HG02623 (cell line): ENCODE results near the gene FGF14.
A peak's percentile ranks its signal among the peaks of the same experiment; 100 is the strongest.

Experiments used
- ATAC-seq: cut with Tn5 transposase; IDR thresholded peaks from one replicate; pipeline ENCODE4 v1.9.1; 2021; ENCODE audit warnings: moderate library complexity; ENCODE audit not compliant: unreplicated experiment

Gene FGF14

GRCh38 chr13:102311901-102312300 is 89.9 kb downstream of the FGF14 start:
- peak; percentile 61 for ATAC-seq

GRCh38 chr13:102311419-102311796 is 90.4 kb downstream of the FGF14 start:
- no peak for ATAC-seq

- no peak for ATAC-seq
These were observed 91.0 kb downstream of the FGF14 start for GRCh38 chr13:102310691-102311418.

DNA sequence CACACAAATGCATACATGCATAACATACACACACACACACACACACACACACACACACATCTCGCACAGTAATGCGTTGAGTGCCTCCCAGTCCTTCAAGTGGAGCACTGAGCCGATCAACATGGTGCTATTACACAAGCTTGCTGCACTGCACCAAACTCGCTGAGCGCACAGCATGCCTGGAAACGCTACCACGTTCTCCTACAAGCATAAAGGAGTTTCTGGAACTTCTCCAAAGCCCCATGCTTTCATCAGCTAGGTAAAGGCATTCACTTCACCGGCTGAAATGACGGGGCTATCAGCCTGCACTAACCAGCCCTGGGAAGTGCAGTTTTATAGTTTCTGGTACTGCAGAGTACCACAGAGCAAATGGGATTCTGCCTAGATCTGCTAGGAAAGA is 92.7 kb downstream of the FGF14 start:
- ATAC-seq, result no peak

- ATAC-seq, result no peak
These were observed 99.3 kb downstream of the FGF14 start for GRCh38 chr13:102302534-102302933.

- no peak for ATAC-seq
These were observed 101.5 kb downstream of the FGF14 start for GRCh38 chr13:102300379-102300778.

DNA sequence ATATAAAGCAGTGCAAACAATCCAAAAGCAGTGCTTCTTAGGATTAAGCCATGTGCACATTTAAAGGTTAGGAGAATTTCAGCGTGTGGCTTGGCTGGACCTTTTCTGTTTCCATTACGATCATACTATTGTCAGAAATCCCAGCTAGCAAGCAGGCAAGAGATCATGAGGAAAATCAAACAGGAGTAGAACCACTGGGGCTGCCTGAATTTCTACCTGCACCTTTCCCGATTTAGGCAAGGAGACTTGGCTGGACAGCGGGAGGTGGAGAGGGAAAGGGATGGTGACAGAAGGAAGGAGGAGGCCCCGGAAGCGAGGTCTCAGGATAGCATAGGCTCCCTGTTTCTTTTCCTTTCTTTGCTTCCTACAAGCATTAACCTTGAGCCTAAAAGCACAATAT is 102.5 kb downstream of the FGF14 start:
- ATAC-seq, result no peak

- ATAC-seq, result no peak
These were observed 103.8 kb downstream of the FGF14 start for GRCh38 chr13:102298051-102298450.

- no peak for ATAC-seq
These were observed 106.4 kb downstream of the FGF14 start for GRCh38 chr13:102295316-102296048.

DNA sequence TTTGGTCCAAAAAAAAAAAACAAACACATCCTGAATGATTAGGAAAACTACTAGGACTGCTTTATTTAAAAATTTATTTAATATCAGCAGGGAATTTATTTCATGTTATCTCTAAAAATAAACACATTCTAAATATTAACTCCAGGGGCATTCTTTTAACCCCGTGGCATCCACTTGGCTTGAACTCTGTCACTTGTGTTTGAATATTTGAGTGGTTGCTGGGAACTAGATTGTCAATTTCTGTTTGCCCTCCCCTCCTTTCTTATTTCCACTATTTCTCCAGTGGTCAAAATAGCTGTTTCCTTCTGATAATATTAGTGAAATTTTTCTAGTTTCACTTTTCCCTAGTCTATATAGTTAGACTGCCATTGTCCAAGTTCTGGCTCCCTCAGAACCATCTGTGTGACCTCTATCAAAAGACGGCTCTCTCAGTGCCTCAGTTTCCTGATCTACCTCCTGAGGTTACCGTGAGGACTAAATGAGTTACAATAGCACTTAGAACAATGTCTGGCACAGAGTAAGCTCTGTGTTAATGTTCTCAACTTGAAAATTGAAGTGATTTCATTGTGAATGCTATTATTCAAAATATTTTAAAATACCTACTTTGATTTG is 107.3 kb downstream of the FGF14 start:
- ATAC-seq, result no peak

DNA sequence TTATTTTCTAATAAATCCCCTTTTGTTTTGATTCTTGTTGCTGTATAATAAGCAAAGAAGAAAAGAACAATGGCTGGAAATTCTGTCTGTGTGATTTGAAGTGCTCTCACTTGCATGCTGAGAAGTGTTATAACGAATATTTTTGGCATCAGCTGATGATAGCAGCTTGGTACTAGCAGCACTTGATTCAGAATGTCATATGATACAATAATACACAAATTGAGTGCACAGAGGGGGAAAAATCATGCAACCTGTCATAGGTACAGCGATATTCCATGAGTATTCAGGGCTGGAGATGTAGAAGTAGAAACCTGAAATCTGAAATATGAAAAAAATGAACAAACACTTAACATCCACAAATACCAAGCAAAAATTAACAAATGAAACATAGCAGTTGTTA is 108.1 kb downstream of the FGF14 start:
- ATAC-seq, result no peak

GRCh38 chr13:102291587-102292218 is 110.1 kb downstream of the FGF14 start:
- no peak for ATAC-seq

DNA sequence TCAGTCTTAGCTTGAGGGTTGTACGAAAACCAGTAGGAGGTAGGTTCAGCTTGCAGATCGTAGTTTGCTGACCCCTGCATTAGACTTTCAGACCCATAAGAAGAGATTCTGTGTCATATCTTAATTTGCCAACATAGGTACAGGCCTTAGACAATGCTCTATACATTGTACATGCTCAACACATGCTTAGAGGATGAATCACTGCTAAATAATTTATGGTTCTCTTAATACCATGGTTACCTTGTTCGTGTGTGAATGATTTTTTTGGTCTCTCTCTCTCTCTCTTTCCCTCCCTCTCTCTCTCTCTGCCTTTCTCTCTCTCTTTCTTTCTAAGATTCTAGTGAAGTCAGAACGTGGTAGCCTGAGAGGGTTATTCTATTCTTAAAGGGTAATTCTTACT is 112.2 kb downstream of the FGF14 start:
- ATAC-seq, result no peak

DNA sequence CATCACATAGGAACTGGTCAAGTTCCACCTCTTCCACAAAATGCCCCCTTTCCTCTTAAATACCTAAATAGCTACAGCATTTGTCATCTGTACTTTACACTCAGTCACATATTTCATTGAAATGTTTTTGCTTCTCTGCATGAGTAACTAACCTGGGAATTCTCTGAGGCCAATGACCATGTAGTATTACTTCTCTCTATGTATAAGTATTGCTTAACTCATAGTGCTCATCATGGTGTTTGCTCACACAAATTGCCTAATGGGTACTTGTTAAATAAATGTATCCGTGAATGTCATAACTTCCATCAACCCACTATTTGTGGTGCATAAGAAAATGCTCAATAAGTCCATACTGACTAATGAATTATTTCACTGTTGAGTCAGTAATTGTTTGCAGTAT is 115.5 kb downstream of the FGF14 start:
- no peak for ATAC-seq

DNA sequence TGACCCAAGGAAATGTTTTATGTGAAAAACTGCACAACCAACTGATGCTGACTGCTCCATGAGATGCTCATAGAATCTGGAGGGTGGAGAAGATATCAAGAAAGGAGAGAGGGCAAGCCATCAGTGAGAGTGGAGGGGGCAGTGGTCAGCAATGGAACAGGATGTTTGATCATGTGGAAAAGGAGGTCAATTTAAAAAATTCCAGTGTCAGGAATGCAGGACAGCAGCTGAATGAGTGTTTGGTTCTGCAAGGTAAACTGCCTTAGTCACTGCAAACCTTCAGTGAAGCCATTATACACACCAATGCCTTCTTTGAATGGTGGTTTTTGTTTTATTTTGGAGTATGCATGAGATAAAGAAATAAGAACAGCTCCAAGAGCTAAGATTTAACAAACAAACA is 121.5 kb downstream of the FGF14 start:
- ATAC-seq, result no peak

DNA sequence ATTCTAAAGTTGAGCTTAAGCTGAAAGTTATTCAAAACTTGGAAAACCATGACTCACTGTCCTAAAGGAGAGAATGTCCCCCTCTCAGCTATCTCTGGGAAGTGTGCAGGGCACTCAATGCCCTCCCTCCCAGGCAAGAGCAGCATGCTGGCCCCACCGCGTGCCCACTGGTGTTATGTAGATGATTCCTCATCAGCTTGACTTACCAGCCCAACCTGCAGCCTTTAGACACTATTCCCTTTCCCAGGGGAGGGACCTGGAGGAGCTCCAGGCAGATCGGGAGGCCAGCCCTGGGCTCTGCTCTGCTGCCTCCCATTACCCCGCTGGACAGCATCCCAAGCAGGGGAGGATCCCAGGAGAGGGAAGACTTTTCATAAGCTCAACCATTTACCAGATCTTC is 124.6 kb downstream of the FGF14 start:
- no peak for ATAC-seq

- no peak for ATAC-seq
These were observed 125.4 kb downstream of the FGF14 start for GRCh38 chr13:102276404-102276803.

GRCh38 chr13:102275969-102276368 is 125.9 kb downstream of the FGF14 start:
- no peak for ATAC-seq

- no peak for ATAC-seq
These were observed 128.7 kb downstream of the FGF14 start for GRCh38 chr13:102273111-102273510.

DNA sequence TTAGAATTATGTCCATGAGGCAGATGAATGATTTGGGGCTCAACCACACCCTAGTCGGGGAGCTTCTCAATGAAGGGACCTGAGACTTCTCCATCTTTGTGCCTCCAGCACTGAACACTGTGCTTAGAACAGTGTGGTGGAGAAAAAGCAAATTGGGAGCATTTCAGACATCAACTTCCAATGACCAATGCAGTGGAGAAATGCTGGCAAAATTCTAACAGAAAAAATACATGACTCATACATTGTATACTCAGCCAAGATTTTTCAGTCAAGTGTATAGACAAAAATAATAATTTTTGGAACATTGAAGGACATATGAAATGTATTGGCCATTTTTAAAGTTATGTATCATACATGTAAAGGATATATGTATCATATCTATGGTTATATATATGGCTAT is 134.7 kb downstream of the FGF14 start:
- no peak for ATAC-seq

- ATAC-seq, result no peak
These were observed 140.0 kb downstream of the FGF14 start for GRCh38 chr13:102261809-102262208.

DNA sequence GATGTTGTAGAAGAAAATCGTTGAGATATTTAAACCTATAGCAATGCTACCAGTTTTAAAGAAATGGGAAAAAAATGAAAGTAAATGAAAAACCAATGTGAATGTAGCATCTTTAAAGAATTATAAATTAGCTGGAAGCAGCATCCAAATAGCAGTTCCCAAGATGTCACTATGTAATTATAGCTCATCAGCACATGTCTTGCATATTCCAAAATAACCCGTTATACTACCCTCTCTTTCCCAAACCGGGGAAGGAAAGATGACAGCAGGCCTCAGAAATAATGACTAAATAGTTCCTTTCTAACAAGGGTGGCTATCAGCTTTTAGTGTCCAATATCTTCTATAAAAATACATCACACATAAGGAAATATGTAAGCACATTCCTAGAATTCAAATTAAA is 140.5 kb downstream of the FGF14 start:
- ATAC-seq, result no peak
